Right ventricle myocardium inferior (tissue), 1 donor: ENCODE results near the gene PLD1. TPM values are rescaled to one million over a fixed set of nuclear protein-coding genes. Genes with fewer than 3 reads are reported as not detected.

Experiments
- ATAC-seq: fragments of 200-7000 bp; cut with Tn5 transposase; one replicate; pipeline ENCODE4 v1.9.1; 2020; ENCODE audit warnings: mild to moderate bottlenecking, moderate library complexity
- DNase-seq: peaks from one replicate; pipeline ENCODE4 v3.0.0; 2021; ENCODE audit errors: missing footprints
- intact Hi-C: fragments of 100-400 bp; cut with DNase I; formaldehyde crosslinking; loops from one replicate; pipeline ENCODE4 v1.11.0; 2022
- total RNA-seq: library from RNA; stranded (reverse); fragmentation: NEBNext Ultra II Directional; extraction: Animal tissue kit (Norgen Biotek cat#: 25700); gene quantifications from one replicate; pipeline ENCODE4 v1.2.1, GENCODE V29; 2021
- donor health status: DM: no; HTN: yes; CAD: no; lungs with severe emphysema.

Gene PLD1
- total RNA-seq, 1 donor from 2014 or later = 78.0 TPM

- intact Hi-C loops = loop anchor here (5.0 to 10.0 kb wide), 4 partner anchors 198 to 503 kb away; partner anchors contain the start of gene FNDC3B
- ATAC-seq = no peak
- DNase-seq = no peak
These were observed 29.0 kb upstream of the PLD1 start for GRCh38 chr3:171839270-171839669.

DNA sequence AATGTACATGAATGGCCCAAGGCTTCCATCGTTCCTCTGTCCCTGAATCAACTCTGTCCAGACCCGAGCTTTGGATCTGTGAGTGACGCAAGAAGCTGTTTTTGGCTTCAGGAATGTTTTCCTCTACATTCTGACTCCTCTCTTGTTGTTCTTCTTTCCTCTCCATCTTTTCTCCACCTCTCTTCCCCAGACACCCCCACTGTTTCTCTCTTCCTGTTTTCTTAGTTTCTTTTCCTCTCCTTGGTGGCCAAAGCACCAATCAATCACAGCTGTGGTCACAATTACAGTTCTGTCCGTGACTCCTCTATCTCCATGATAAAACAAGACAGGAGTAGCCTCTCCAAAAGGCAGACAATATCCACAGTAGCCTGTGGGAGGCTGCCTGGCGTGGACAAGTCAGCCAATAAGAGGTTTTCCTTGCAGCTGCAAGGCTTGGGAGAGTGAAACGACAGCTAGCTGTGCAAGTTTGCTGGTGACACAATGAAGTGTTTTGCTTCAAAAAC is 28.0 kb upstream of the PLD1 start:
- intact Hi-C loops = loop anchor here (5.0 to 10.0 kb wide), 4 partner anchors 199 to 504 kb away; partner anchors contain the start of gene FNDC3B
- DNase-seq = peak; percentile 68
- ATAC-seq = peak; percentile 87

DNA sequence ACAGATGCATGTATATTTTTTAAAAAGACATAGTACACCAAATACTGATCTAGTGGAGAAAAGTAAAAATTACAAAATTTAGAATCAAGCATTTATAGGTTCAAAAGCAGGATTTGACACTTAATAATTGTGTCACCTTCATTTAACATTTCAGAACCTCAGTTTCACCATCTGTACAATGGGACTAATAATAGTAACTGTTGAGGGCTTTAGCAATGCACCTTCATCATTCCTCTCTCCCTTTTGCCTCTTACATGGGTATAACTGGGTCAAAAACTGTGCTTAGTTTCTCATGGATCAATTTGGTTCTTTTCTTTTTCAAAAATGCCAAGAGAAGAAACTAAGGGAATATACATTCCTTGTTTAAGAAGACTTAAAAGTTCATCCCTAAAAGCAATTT is 27.4 kb upstream of the PLD1 start:
- ATAC-seq = no peak
- DNase-seq = no peak
- intact Hi-C loops = loop anchor here (5.0 to 10.0 kb wide), 4 partner anchors 200 to 505 kb away; partner anchors contain the start of gene FNDC3B

- ATAC-seq (peak; percentile 64), DNase-seq (no peak)
- intact Hi-C loops = loop anchor here (5.0 to 10.0 kb wide), 4 partner anchors 200 to 505 kb away; partner anchors contain the start of gene FNDC3B
These were observed 26.6 kb upstream of the PLD1 start for GRCh38 chr3:171836855-171837254.

DNA sequence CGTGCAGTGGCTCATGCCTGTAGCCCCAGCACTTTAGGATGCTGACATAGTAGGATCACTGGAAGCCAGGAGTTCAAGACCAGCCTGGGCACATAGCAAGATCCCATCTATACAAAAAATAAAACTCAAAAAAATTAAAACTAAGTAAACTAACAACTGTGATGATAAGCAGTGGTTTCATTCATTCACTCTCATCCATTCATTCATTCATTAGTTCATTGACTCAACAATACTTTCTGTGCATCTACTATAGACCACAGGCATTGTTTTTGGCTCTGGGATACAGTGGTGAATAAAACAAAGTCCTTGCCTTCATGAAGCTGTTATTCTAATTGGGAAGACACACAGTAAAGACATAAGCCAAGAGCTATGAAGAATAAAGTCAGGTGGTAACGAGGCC is 25.3 kb upstream of the PLD1 start:
- ATAC-seq = no peak

GRCh38 chr3:171835116-171835515 is 24.8 kb upstream of the PLD1 start:
- intact Hi-C loops = loop anchor here (5.0 to 10.0 kb wide), 4 partner anchors 202 to 507 kb away; partner anchors contain the start of gene FNDC3B
- ATAC-seq = no peak

More for the DNA sequence above, 25.3 kb upstream of the PLD1 start:
- no peak for DNase-seq
- intact Hi-C loops = loop anchor here (5.0 to 10.0 kb wide), 4 partner anchors 202 to 507 kb away; partner anchors contain the start of gene FNDC3B

DNA sequence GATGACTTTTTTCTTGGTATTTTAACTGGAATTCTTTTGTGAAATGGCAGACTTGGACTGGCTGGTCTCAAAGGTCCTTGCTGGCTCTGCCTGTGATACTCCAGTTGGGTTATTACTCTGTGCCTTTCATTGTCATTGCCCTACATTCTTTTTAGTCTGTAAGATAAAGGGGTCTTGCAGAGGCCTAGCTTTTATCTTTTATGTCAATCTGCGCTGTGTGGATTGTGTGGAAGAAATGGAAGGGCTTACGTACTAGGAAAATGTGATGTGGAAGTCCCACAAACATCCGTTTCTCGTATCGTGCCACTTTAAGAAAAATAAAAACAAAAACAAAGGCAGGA is 24.1 kb upstream of the PLD1 start:
- intact Hi-C loops = loop anchor here (5.0 to 10.0 kb wide), 3 partner anchors 187 to 480 kb away; no protein-coding TSS in a partner anchor
- no peak for DNase-seq
- no peak for ATAC-seq

More at GRCh38 chr3:171835116-171835515, 24.8 kb upstream of the PLD1 start:
- DNase-seq = no peak

DNA sequence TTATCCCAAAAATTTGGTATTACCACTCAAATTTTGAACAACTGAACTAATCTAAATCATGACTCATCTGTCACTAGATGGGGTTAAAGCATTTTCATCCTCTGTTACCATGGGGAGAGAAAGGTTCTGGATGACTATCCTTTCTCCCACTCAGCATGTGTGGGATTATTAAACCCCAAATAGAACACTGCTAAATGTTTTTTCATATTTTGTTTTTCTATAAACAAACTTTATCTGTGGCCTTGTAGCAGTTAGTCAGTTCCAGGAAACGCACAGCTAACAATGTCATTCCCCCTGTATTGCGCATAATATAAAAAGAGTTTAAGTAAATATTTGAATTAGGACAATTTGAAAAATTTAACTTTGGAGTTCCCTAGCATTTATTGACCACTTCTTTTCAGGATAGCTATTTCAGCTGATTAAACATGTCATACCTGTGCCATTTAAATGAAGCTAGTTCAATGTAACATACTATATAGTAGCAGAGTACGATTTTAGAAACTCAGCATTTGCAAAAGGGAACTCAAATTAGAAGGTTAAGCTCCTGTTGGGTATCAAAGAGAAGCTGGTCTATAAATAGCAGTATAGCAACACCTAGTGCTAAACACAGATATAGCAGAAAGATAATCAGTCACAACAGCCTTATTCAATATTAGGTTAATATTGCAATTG is 23.6 kb upstream of the PLD1 start:
- ATAC-seq = no peak
- DNase-seq = no peak
- intact Hi-C loops = loop anchor here (5.0 to 10.0 kb wide), 3 partner anchors 187 to 481 kb away; no protein-coding TSS in a partner anchor

- intact Hi-C loops = loop anchor here (5.0 to 10.0 kb wide), 3 partner anchors 186 to 482 kb away; no protein-coding TSS in a partner anchor
- no peak for DNase-seq
- ATAC-seq = no peak
These were observed 22.7 kb upstream of the PLD1 start for GRCh38 chr3:171832989-171833388.

DNA sequence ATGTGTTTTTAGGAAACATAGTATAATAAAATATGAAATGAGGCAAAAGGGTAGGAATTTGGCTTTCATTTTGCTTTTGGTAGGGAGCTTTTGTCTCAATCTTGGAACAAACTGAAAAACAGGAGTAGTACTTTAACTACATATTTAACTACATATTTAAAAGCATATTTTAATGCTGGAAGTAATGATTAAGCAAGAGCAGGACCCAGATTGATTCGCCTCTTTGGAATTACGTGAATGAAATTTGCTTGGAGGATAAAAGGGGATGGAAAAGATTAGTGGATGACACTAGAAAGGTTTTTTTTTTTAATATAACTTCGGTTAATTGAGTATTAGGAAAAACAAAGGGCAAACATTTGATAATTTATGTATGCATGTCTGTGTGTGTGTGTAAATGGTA is 21.7 kb upstream of the PLD1 start:
- DNase-seq (no peak), ATAC-seq (no peak)
- intact Hi-C loops = loop anchor here (5.0 to 10.0 kb wide), 3 partner anchors 185 to 483 kb away; no protein-coding TSS in a partner anchor

- DNase-seq (no peak), ATAC-seq (no peak)
- intact Hi-C loops = loop anchor here (5.0 to 10.0 kb wide), 3 partner anchors 183 to 484 kb away; no protein-coding TSS in a partner anchor
These were observed 20.2 kb upstream of the PLD1 start for GRCh38 chr3:171830518-171830875.

DNA sequence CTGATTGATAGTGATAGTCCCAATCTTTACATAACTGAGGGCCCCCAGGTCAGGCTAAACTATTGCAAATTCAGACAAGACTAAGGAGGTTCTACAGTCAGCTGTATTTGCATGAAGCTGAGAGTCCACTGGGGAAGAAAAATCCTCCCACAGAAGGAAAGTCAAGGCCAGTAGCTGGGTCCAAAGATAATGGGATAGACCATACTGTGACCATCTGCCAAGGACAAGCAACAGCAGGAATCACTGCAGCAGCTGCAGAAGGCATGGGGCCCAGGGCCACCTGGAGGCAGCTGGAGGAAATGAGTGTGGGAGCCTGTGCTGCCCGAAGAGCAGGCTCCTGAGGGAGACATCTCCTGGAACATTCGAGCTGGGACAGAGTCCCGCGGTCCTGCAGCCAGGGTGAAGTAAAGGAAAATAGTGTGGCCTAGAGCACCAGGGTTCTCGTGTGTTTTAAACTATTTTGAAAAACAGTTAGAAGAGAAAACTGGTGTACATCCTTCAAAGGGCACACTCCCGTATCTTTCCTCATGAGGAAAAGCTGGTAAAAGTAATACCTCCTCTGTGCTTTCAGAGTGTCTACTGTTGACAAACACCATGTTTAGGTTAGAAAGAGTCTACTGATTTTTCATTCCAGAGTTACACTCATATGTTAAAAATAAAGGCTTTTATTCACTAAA is 19.7 kb upstream of the PLD1 start:
- intact Hi-C loops = loop anchor here (5.0 to 10.0 kb wide), 3 partner anchors 183 to 485 kb away; no protein-coding TSS in a partner anchor
- ATAC-seq (peak; percentile 91), DNase-seq (peak; percentile 92)

GRCh38 chr3:171828902-171829770 is 18.9 kb upstream of the PLD1 start:
- intact Hi-C loops = no loop called here
- DNase-seq = no peak
- ATAC-seq = peak; percentile 30

DNA sequence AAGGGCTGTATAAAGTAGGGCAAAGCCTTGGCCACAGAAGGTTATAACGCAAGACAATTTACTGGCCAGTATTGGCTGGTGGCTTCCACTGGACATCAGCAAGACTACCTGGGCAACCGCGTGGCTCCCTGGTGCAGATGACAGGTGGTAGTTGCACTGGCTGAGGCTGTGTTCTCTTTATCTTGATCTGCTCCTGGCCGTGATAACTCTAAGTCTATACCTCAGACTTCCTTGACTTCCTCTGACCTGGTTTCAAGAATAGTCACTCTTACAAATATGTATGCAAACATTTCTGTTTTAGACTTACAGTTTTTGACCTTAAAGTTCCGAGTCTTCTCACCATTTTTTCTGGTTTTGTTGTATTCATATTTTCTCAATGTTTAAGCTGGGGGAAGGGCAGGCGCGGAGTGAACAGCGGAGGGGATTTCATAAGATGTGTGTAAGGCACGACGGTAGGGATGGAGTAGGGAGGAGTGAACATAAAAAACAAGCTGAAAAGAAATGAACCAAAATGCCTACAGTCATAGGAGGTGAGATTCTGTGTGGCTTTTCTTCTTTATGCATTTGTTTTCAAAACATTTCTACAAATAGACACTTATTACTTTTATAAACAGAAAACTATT is 17.7 kb upstream of the PLD1 start:
- intact Hi-C loops = no loop called here
- ATAC-seq (no peak), DNase-seq (no peak)

GRCh38 chr3:171827385-171827784 is 17.1 kb upstream of the PLD1 start:
- ATAC-seq = no peak
- intact Hi-C loops = no loop called here
- DNase-seq = no peak

GRCh38 chr3:171825222-171825828 is 15.0 kb upstream of the PLD1 start:
- DNase-seq (no peak), ATAC-seq (peak; percentile 76)
- intact Hi-C loops = no loop called here

GRCh38 chr3:171824824-171825221 is 14.5 kb upstream of the PLD1 start:
- ATAC-seq (no peak), DNase-seq (no peak)
- intact Hi-C loops = no loop called here

GRCh38 chr3:171824116-171824515 is 13.8 kb upstream of the PLD1 start:
- DNase-seq (no peak), ATAC-seq (no peak)
- intact Hi-C loops = no loop called here
